Osteoblast (primary cell): ENCODE measurements around the gene MAGI1. TPM values are rescaled to one million over a fixed set of nuclear protein-coding genes. Genes with fewer than 3 reads are reported as not detected.
A peak's percentile ranks its signal among the peaks of the same experiment; 100 is the strongest.

ENCODE experiments used
- DNase-seq: peaks from one replicate; pipeline ENCODE4 v3.0.0; 2011; ENCODE audit warnings: low spot score, mixed read lengths; ENCODE audit not compliant: insufficient read length; ENCODE audit errors: missing footprints
- H2AFZ ChIP-seq: 2 replicates; pipeline ENCODE4 v1.6.0; 2011; ENCODE audit warnings: mild to moderate bottlenecking, low read length
- H3K27ac ChIP-seq: 2 replicates; pipeline ENCODE4 v1.5.1; 2011; ENCODE audit warnings: mild to moderate bottlenecking, low read depth, low read length, moderate library complexity
- H3K27me3 ChIP-seq: 2 replicates; pipeline ENCODE4 v1.6.0; 2012; ENCODE audit warnings: mild to moderate bottlenecking, control low read depth, inconsistent platforms, low read length, moderate library complexity; ENCODE audit not compliant: insufficient read depth
- H3K36me3 ChIP-seq: 2 replicates; pipeline ENCODE4 v1.5.1; 2011; ENCODE audit warnings: mild to moderate bottlenecking, low read length, control low read depth, moderate library complexity; ENCODE audit not compliant: insufficient read depth
- H3K4me1 ChIP-seq: 2 replicates; pipeline ENCODE4 v1.5.1; 2011; ENCODE audit warnings: mild to moderate bottlenecking, low read length, control low read depth, moderate library complexity; ENCODE audit not compliant: insufficient read depth
- H3K4me2 ChIP-seq: 2 replicates; pipeline ENCODE4 v1.6.0; 2011; ENCODE audit warnings: mild to moderate bottlenecking, low read length; ENCODE audit not compliant: insufficient read depth
- H3K4me3 ChIP-seq: fragments of 200-600 bp; sonication (generic); 3 replicates; pipeline ENCODE4 v1.5.1; 2012; ENCODE audit warnings: mild to moderate bottlenecking, low read length, inconsistent platforms; ENCODE audit not compliant: insufficient read depth
- H3K79me2 ChIP-seq: 2 replicates; pipeline ENCODE4 v1.6.0; 2012; ENCODE audit warnings: mild to moderate bottlenecking, low read length, control low read depth, inconsistent platforms; ENCODE audit not compliant: insufficient read depth
- H3K9me3 ChIP-seq: 2 replicates; pipeline ENCODE4 v1.5.1; 2011; ENCODE audit warnings: low read depth, low read length, control low read depth
- H4K20me1 ChIP-seq: 2 replicates; pipeline ENCODE4 v1.6.0; 2012; ENCODE audit warnings: mild to moderate bottlenecking, low read length, control low read depth; ENCODE audit not compliant: insufficient read depth
- CTCF ChIP-seq: IDR thresholded peaks from 2 replicates; pipeline ENCODE4 v1.5.1; 2011; ENCODE audit warnings: mild to moderate bottlenecking, low read depth, low read length, moderate library complexity; ENCODE audit errors: extremely low read depth
- total RNA-seq: library from RNA; depleted of rRNA; stranded (reverse); fragments of >200 nt; gene quantifications from 2 replicates; pipeline ENCODE4 v1.2.3, GENCODE V29; 2012

Gene MAGI1
- total RNA-seq, 1 donor: 66.6 TPM

GRCh38 chr3:65439641-65440284 is 599.0 kb downstream of the MAGI1 start:
- H3K27me3 ChIP-seq: no peaks in the 10 kb centered on the region
- no peaks in the 10 kb centered on the region for H4K20me1 ChIP-seq
- DNase-seq: no peak
- no peak overlapping the region for H2AFZ ChIP-seq
- TF ChIP-seq CTCF: peak; percentile 71
- no peak overlapping the region for H3K27ac ChIP-seq
- peaks cover 8% of the 10 kb centered on the region for H3K36me3 ChIP-seq
- no peak overlapping the region for H3K4me2 ChIP-seq
- no peak overlapping the region for H3K4me3 ChIP-seq
- no peaks in the 10 kb centered on the region for H3K9me3 ChIP-seq
- no peaks in the 10 kb centered on the region for H3K79me2 ChIP-seq
- no peaks in the 10 kb centered on the region for H3K4me1 ChIP-seq

GRCh38 chr3:65438612-65439011 is 600.1 kb downstream of the MAGI1 start:
- no peak overlapping the region for H3K4me2 ChIP-seq
- H3K27ac ChIP-seq: no peak overlapping the region
- H3K4me1 ChIP-seq: no peaks in the 10 kb centered on the region
- DNase-seq: no peak
- no peak overlapping the region for H3K4me3 ChIP-seq
- H4K20me1 ChIP-seq: no peaks in the 10 kb centered on the region
- no peak overlapping the region for H2AFZ ChIP-seq
- H3K27me3 ChIP-seq: no peaks in the 10 kb centered on the region
- H3K79me2 ChIP-seq: no peaks in the 10 kb centered on the region
- H3K36me3 ChIP-seq: peaks cover 12% of the 10 kb centered on the region
- no peak for TF ChIP-seq CTCF
- no peaks in the 10 kb centered on the region for H3K9me3 ChIP-seq

- H3K27me3 ChIP-seq: no peaks in the 10 kb centered on the region
- no peak for DNase-seq
- H3K79me2 ChIP-seq: no peaks in the 10 kb centered on the region
- no peak overlapping the region for H3K4me3 ChIP-seq
- no peak for TF ChIP-seq CTCF
- H4K20me1 ChIP-seq: no peaks in the 10 kb centered on the region
- no peaks in the 10 kb centered on the region for H3K4me1 ChIP-seq
- H3K27ac ChIP-seq: no peak overlapping the region
- no peaks in the 10 kb centered on the region for H3K9me3 ChIP-seq
- no peak overlapping the region for H2AFZ ChIP-seq
- H3K4me2 ChIP-seq: no peak overlapping the region
- peaks cover 12% of the 10 kb centered on the region for H3K36me3 ChIP-seq
Observed at GRCh38 chr3:65438096-65438495, 600.6 kb downstream of the MAGI1 start.

GRCh38 chr3:65436580-65436979 is 602.1 kb downstream of the MAGI1 start:
- no peak overlapping the region for H3K4me3 ChIP-seq
- no peak for DNase-seq
- no peaks in the 10 kb centered on the region for H3K4me1 ChIP-seq

More at GRCh38 chr3:65436580-65436979, 602.1 kb downstream of the MAGI1 start:
- Histone ChIP-seq H3K4me2 (no peak overlapping the region), H2AFZ (no peak overlapping the region), H4K20me1 (no peaks in the 10 kb centered on the region), H3K27ac (no peak overlapping the region), H3K9me3 (no peaks in the 10 kb centered on the region), H3K79me2 (no peaks in the 10 kb centered on the region), H3K36me3 (peaks cover 12% of the 10 kb centered on the region), H3K27me3 (no peaks in the 10 kb centered on the region)
- TF ChIP-seq CTCF: peak; percentile 17
